Kidney tubule cell (primary cell): ENCODE results near the gene TMEM61.

Source experiments
- DNase-seq: peaks from one replicate; pipeline ENCODE4 v3.0.0-alpha.2; 2018; ENCODE audit warnings: low spot score

Gene TMEM61

DNA sequence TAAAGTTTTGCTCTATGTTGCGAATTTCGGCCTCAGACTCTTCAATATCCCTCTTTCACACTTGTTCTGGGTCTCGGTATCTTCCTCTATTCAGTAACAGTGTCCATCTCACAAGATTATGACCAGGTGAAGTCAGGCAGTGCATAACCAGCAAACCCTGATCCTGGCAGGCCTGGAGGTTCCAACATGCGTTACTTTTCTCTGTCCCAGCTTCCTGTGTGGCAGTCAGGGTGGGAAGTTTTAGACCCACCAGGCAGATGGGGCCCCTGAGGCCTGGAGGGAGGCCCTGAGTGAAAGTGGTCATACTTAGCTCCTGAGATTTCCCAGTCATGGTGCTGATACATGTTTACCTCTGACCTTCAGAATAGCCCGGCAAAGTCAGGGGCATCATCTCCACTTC is 5.1 kb downstream of the TMEM61 start:
- no peak for DNase-seq

DNA sequence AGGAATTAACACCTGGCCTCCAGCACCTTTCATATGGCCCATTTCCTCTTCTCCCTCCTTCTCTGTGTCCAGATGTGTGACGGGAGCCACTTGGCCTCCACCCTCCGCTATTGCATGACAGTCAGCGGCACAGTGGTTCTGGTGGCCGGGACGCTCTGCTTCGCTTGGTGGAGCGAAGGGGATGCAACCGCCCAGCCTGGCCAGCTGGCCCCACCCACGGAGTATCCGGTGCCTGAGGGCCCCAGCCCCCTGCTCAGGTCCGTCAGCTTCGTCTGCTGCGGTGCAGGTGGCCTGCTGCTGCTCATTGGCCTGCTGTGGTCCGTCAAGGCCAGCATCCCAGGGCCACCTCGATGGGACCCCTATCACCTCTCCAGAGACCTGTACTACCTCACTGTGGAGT is 5.6 kb downstream of the TMEM61 start:
- DNase-seq: no peak

DNA sequence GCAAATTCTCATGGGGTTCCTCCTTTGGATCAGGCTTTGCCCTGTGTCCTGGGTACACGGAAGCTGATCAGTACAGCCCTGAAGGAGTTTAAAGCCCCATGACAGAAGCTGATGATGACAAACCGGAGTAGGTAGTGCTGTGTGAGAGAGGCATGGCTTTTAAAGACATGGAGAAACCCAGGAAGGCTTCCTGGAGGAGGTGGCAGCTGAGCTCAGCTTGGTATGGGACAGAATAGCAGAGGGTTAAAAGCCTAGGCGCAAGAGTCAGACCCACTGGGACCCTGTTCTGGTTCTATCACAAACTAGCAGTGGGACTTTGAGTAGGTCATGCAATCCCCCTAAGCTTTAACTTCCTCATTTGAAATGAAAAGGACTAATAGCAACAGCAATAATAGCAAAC is 6.1 kb downstream of the TMEM61 start:
- DNase-seq: no peak

DNA sequence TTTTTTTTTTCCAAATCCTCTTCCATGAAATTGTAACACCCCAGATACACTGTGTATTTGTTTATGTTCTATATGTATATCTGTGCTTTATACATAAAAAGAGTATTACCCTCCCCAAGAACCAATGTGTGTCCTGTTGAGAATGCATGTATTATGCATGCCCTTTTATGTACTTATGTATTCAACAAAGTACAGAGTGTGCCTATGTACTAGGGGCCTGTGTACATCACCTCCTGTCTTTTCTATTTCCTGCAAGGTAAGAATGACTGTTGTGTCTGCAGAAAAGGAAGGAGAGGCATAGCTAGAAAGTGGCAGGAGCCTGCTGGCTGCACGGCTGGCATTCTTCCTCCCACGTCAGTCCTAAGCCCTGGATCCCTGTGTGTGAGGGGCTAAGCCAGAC is 7.0 kb downstream of the TMEM61 start:
- no peak for DNase-seq

DNA sequence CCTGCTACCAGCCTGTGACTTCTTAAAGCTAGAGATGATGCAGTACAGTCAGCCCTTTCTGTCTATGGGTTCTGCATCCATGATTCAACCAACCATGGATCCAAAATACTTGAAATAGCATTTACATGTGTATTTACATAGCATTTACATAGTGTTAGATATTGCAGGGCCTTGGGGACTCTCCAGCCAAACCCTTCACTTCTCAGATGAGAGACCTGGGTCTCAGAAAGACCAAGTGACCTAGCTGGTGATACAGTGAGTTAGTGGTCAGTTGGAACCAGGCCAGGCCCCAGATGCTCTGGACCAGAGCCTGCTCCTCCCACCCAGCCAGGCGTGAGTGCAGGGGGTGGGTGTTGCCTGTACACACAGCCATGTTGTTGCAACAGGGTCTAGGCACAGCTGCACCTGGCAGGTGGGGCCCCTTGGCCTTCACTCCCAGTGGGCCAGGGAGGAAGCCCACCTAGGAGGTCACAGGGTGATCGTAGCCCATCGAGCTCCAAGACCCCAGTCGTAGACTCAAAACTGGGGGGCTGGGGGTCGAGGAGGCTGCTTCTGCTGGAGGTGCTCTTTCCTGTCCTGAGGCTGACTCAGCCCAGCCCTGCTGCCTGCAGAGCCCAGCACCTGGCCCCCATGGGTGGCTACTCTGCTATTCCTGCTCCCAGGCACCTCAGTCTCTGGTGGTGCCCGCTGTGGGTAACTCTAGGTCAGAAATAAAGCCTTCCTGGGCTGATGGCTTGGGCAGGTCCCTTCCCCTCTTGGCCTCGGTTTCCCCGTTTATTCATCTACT is 7.7 kb downstream of the TMEM61 start:
- DNase-seq: peak; percentile 53

DNA sequence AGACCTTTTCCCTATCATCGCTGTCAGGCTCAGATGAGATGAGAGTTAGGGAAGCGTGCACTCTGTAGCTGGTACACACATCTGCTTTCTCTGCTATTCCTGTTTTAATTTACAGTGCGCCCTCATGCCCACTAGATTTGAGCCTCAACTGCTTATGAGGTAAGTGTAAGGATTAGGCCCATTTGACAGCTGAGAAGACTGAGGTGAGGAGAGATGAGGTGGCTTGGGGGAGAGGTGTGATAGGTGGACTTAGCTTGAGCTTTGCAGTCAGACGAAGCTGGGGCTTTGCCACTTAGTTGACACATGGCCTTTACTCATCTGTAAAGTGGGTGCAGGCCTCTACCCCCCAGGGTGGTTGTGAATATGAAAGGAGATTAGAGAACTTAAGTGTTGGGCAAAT is 8.5 kb downstream of the TMEM61 start:
- no peak for DNase-seq

DNA sequence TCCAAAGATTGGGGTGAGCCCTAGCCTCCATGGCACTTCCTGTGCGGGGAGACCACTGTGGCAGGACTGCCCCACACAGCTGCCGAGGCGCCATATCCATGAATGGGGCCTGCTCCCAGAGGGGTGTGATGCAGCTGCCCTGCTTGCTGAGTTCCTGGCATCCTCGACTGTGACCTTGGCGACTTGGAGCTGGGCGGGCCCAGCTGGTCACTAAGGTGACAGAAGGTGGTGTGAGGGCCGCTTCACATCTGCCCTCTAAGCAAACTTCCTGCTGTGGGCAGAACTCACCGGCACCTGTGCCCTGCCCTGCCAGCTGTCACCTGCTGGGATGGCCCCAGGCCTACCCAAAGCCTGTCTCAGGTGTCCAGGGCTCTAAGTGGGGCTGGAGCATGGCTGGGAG is 9.0 kb downstream of the TMEM61 start:
- no peak for DNase-seq

DNA sequence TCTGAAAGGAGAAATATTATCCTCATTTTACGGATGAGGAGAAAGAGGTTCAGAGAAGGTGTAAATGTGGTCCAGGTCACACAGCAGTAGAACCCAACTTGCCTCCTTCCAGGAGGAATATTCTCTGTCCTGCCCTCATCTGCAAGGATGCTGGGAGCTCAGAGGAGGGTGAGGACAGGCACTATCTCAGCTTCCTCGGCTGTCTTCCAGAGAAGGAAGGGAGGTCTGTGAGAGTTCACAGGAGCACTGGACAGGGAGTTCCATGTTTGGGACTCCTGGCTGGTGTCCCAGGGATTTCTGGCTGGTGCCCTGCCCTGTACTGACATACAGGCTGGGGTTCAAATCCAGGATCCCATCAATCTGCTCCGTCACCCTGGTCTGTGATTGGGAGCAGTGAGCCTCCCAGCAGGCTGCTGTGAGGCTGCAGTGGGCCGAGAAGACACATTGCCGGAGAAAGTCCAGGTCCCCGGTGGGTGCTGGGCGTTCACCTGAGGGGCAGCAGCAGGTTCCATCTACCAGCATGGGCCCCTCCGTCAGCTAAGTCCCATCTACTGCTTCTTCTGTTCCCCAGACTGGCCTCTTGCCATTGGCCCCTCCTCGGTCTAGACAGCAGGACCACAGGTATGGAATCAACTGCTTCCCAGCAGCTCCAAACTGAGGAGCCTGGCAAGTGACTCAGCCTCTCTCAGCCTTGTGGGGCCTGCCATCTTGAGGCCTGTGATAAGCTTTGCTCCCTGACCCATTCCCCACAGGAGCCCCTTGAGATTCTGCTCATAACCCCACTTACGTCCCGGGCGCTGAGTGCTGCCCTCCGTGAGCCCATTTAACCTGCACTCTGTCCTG is 9.8 kb downstream of the TMEM61 start:
- peak; percentile 24 for DNase-seq

DNA sequence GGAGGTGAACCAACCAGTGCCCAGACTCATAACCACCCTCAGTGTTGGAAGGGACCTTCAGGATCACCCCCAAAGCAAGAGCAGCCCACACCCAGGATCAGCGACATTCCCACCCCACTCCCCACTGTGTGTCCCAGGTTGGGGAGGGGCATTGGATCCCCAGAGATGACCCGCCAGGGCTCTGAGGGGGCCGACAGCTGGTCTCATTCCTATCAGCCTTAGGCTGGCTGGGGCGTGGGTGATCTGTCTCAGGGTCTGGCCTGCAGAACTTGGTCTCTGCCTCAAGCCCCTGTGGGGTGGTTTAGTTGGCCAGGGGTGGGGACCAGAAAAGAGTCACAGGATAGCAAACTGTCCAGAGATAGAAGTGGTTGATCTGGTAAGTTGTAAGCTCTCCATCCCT is 10.5 kb downstream of the TMEM61 start:
- no peak for DNase-seq

DNA sequence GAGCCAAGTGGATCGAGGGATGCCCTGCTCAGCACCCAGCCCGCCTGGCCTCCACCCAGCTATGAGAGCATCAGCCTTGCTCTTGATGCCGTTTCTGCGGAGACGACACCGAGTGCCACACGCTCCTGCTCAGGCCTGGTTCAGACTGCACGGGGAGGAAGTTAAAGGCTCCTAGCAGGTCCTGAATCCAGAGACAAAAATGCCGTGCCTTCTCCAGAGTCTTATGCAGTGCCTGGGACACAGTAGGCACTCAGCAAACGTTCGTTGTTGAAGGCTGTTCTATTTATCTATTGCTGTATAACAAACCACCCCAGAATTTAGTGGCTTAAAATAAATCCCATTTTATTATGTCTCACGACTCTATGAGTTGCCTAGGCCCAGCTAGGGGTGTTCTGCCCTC is 11.5 kb downstream of the TMEM61 start:
- no peak for DNase-seq

DNA sequence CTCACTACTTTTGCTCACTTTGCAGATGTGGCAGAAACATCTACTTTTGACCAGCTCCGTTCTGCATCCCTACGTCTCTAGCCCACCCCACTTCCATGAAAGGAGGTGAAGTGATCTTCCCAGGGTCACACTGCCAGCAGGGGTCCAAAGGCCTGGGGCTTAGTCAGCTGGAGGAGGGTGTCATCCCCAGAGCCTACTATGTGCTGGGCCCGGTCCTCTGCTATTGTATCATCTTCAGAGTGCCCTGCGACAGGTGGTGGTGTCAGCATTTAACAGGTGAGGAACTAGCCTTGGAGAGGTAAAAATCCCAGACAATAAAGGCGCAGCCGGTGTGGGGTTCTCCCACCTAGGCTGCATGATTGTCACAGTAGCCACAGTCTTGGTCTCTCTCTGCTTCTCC is 12.7 kb downstream of the TMEM61 start:
- DNase-seq: no peak

DNA sequence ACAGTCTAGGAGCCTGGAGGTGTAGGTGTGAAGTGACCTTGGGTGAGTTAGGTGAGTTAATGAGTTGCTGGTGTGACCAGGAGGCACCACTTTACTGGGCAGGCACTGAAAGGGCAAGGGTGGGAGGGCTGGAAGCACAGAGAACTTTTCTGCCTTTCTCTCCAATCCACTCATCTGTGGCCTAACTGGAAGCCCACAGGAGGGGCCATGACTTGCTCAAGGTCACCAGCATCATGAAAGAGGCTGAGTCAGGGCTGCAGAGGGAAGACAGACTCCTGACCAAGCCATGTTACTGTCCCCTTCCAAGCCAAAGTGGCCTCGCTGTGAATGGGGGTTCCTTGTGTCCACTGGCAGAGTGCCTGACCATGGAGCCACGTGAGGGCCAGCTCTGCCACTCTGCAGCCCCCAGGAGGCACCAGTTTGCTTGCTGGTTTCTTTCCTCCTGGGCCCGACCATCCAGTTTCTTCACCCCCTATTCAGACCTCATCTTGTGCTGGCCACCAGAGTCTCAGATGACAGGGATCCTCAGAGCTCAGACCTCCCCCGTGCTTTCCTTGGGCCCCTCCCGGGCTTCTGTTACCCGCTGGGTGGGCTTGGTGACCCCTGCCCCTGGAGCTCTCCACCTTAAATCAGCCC is 14.0 kb downstream of the TMEM61 start:
- peak; percentile 20 for DNase-seq

DNA sequence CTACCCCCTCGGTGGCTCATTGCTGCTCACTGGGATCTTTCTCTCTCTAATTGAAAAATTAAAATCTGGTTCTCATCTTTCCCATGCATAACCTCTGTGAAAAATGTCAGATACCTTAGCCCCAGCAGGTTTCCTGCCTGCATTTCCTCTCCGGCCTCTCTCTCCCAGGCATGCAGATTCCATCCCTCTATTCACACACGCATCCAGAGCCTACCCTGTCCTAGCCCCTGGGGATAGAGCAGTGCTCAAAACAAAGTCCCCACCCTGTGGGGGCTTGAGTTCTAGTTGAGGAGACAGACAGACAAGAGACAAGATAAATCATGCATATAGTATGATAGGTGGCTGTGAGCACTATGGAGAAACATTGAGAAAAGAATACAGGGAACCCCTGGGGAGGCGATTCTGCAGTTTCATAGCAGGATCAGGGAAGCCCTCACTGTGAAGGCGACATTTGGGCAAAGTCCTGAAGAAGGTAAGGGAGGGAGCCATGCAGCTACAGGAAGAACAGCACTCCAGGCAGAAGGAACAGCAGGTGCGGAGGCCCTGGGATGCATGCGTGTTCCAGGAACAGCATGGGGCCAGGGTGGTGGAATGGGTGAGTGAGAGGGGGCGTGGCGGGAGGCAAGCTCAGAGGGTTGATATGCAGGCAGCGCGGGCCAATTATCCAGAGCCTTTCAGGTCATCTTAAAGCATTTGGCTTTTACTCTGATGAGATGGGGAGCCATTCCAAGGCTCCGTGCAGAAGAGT is 14.8 kb downstream of the TMEM61 start:
- DNase-seq: no peak

DNA sequence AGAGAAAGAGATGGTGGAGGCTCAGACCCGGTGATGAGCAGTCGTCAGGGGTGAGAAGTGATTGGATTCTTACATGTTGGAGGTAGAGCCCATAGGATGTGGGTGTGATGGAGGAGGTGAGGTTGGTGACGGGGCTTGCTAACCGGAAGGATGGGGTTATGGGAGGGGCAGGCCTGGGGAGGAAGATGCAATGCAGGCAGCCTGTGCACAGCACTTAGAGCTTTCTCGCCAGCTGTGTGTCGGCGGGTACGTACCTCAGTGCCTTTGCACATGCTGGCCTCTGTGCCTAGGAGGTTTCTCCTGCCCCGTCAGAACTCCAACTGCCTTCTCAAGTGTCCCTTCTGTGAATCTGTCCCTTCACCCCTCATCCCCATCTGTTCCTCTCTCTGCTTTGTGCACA is 15.4 kb downstream of the TMEM61 start:
- no peak for DNase-seq

DNA sequence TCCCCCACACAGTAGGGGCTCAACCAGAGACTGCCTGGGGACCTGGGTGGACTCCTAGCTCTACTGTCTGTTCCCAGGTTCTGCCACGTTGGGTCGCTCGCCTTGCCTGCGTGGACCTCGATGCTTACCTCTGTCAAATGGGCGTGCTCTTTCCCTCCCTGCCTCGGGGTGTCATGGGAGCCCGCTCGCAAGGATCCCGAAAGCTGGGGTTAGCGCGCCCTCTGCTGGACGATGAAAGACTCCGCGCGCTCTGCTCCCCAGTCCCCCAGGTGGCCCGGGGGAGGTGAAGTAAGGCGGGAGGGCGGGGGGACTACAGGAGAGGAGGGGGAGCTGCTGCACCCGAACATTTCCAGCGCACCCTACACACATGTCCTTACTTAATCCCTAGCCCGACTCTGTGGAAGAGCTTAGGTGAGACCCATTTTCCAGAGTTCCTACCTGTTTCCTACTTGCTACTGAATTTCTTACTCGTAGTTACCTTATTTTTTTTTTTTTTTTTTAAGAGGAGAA is 16.0 kb downstream of the TMEM61 start:
- DNase-seq: peak; percentile 75

DNA sequence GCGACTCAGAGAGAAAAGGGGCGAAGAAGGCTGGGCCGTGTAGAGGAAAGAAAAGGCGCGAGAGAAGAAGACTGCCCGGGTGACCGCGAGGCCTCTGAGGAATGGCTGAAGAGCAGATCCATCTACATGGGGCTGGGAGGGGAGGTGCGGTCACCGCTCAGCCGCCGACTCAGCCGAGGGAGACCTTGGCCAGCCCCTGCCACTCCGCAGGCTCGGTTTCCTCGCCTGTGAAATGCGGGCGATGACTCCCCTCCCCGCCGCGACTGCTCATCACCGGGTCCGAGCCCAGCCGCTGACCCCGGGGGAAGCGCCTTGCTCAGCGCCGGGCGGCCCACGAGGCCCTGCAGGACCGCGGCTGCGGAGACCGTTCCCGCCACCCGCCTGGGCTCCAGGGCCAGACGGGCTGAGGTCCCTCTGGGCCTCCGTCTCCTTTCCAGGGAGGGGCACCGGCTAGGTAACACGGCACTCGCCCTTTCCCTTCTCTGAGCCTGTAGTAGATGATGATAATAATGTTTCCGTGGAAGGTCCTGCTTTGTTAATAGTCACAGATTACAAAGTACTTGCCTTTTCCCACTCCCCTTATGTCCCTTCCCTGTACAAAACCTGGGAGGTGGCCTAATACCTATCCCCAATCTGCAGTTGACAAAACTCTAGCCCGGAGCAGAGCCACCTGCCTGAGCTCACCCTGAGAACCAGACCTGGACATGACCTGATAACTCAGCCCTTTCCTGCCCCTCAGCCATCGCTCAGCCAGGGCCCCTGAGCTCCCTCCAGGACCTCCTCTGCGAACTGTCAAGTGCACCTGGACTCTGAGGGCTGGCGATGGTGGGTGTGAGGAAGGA is 16.7 kb downstream of the TMEM61 start:
- DNase-seq: peak; percentile 21

DNA sequence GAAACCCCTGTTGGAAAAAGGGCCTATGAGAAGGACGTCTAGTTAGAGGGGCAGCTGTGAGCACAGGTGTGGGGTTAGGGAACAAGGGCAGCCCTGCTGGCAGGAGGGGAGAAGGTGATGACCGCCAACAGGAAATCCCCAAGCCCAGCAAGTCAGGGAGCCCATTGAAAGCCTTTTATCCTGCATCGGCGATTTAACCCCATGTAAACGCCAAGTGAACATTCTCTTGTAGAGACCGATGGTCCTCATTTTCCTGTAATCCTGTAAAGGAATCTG is 17.2 kb downstream of the TMEM61 start:
- no peak for DNase-seq

DNA sequence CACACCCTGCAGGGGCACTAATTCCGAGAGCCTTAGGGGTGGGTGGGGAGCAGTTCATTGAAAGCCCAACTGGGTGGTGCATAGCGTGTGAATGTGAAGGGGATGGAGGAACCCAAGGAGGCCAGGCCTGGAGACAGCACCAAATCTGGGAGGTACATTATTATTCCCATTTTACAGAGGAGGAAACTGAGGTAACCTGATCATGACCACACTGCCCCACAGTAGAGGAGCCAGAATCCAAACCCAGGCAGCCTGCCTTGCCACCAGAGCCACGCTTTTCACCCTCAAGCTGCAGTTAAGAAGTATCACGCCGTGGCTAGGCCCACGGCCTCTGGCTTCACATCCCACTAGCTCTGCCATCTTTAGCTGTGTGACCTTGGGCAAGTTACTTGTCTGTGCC is 17.7 kb downstream of the TMEM61 start:
- no peak for DNase-seq

DNA sequence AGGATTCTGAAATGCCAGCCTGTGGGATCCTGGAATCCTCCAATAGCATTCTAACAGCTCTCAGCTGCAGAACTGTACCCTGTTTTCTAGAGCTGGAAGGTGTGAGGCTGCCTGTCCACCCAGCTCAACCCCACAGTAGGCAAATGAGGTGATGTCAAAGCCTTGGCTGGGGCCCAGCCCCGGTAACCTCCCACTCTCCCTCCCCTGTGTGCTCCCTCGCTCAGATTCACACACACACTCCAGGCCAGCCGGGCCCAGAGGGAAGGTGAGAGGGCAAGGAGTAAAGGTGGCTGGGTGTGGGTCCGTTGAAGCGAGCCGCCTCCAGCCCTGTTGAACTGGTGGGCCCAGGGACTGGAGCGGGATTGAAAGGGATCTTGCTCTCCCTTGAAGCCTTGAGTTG is 18.2 kb downstream of the TMEM61 start, which contains the start of gene BSND:
BSND (plus strand) TSS at position 257 of the 400 bp plus-strand sequence. CDS start 254 bp downstream, outside the sequence.
- peak; percentile 26 for DNase-seq

DNA sequence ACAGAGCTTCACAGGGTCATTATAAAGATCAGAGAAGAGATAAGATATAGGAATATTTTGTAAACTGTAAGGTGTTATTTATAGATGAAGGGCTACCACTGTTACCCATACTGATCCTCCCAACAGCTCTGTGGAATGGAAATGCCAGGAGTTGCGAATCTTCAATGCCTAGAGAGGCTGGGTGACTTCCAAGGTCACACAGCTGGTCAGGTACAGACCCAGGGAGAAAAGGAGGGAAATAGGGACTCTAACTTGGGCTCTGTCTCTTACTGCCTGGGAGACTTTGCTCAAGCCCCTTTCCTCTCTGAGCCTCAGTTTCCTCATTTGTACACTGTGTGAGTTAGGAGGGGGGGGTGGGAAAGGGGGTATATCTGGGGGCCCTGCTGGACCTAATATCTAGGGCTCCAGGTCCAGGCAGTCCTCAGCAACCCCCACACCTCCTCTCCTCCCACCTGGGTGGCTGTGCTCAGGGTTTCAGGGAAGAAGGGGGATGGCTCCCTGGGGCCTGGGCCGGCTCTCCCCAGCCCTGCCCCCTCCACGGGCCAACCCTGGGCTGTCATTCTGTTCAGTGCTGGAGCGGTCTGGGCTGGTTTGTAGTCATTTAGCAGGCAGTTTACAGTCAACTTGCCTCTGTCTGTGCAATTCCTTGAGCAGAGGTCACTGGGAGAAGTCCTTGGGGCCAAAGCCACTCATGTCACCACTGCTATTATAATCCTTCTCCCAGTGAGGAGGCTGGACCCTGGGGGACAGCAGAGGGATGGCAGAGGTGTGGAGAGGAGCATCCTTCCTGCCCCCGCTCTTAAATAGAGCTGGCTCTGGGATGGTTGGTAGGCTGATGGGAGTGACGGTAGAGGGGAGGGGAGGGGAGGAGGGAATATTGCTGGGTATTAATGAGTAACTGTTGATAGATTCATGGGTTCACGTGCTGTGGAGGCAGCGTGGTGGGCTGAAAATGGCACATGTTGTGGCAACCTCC is 20.0 kb downstream of the TMEM61 start:
- DNase-seq: no peak
